ENCODE measurements around the gene PINLYP. TPM values are rescaled to one million over a fixed set of nuclear protein-coding genes. Genes with fewer than 3 reads are reported as not detected.

Gene PINLYP
- total and polyA plus RNA-seq, 7 donors, result 0.66 to 1.3 (median 0.88) TPM; not detected in 1

DNA sequence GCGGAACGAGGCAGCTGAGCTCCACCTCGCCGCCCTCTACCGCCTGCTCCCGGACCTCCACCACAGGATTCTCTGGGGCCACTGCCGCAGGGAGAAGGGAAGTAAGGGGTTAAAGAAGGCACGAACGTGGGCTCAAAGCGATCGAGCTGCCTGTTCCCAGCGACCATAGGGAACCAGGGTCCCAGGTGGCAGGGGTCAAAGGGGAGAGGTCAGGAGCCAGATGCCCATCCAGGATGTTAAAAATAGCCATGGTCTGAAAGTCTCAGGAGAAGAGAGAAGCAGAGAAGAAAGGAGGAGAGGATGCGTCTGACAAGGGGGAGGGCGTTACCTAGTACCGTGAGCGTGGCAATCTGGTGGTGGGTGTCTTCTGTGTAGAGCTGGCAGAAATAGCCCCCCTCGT, 51.2 kb downstream of the PINLYP start:
- Histone ChIP-seq H3K9me3 (no peaks in the 10 kb centered on the region), H3K27me3 (ENCODE audit: insufficient read depth in 3 of 3, low read length in 2 of 3) (no peaks in the 10 kb centered on the region), H3K36me3 (ENCODE audit: insufficient read depth in 1 of 2, low read depth in 1 of 2) (no peaks in the 10 kb centered on the region), H3K27ac (no peak overlapping the region), H3K4me3 (no peak overlapping the region), H3K4me1 (peaks cover 3% of the 10 kb centered on the region)
- intact Hi-C loops (cut with DNase I), result no loop called here
- 53 to 61% (median 61%) methylated on average over 17 of the region's 17 CpGs for WGBS, 3 donors
- ATAC-seq (no peak), DNase-seq (no peak)
- TF ChIP-seq, protein P1, sequence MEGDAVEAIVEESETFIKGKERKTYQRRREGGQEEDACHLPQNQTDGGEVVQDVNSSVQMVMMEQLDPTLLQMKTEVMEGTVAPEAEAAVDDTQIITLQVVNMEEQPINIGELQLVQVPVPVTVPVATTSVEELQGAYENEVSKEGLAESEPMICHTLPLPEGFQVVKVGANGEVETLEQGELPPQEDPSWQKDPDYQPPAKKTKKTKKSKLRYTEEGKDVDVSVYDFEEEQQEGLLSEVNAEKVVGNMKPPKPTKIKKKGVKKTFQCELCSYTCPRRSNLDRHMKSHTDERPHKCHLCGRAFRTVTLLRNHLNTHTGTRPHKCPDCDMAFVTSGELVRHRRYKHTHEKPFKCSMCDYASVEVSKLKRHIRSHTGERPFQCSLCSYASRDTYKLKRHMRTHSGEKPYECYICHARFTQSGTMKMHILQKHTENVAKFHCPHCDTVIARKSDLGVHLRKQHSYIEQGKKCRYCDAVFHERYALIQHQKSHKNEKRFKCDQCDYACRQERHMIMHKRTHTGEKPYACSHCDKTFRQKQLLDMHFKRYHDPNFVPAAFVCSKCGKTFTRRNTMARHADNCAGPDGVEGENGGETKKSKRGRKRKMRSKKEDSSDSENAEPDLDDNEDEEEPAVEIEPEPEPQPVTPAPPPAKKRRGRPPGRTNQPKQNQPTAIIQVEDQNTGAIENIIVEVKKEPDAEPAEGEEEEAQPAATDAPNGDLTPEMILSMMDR (IDR thresholded peaks at IDR 0.05), result no peak

DNA sequence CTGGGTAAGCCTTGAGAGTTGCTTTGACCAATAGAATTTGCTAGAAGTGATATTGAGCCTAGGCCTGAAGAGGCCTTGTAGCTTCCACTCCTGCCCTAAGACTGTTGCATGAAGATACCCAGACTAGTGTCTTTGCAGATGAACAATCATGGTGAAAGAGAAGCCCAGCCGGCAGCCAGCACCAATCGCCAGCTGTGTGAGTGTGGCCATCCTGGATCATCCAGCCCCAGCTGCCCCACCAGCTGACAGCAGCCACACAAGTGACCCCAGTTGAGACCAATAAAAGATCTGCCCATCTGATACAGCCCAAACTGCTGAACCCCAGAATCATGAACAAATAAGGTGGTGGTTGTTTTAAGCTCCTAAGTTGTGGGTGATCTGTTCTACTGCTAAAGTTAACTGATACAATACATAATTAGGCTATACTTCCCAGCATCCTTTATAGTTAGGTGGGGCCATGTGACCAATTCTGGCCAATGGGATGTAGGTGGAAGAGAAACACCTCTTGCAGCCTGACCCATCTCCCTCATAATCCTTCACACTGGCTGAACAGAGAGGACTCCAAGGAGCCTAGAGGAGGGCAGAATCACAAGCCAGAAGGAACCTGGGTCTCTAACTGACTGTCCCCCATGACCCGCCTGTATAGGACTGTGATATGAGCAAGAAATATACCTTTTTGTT, 53.2 kb downstream of the PINLYP start:
- Histone ChIP-seq H3K27me3 (ENCODE audit: insufficient read depth in 3 of 3, low read length in 2 of 3) (no peaks in the 10 kb centered on the region), H3K36me3 (ENCODE audit: insufficient read depth in 1 of 2, low read depth in 1 of 2) (no peaks in the 10 kb centered on the region), H3K4me1 (peaks cover 3% of the 10 kb centered on the region), H3K9me3 (no peaks in the 10 kb centered on the region), H3K4me3 (no peak overlapping the region), H3K27ac (no peak overlapping the region)
- ATAC-seq (no peak), DNase-seq (no peak)
- WGBS, 3 donors, result 56 to 73% (median 62%) methylated on average over 3 of the region's 3 CpGs
- TF ChIP-seq, protein P1 (IDR thresholded peaks at IDR 0.05), result no peak
- intact Hi-C loops (cut with DNase I), result no loop called here

DNA sequence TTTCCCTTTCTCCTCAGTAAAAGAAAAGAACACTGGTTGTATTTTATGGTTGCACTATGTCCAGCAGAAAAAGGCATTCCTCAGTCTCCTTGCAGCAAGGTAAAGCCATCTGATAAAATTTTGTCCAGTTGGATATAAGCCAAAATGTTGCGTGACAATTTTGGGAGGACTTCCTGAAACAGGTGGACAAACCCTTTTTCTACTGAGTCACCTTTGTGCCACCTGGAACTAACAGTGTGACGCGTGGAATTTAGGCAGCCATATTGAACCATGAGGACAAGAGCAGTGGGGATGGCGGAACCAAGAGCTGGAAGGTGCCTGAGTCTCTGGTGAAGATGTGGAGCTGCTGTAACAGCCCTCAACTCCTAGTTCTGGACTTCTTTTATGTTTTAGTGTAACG, 55.9 kb downstream of the PINLYP start:
- intact Hi-C loops (cut with DNase I), result no loop called here
- DNase-seq (no peak), ATAC-seq (no peak)
- H3K36me3 ChIP-seq (ENCODE audit: insufficient read depth in 1 of 2, low read depth in 1 of 2), result no peaks in the 10 kb centered on the region
- H3K9me3 ChIP-seq, result no peaks in the 10 kb centered on the region
- H3K4me1 ChIP-seq, result no peaks in the 10 kb centered on the region
- no peak overlapping the region for H3K27ac ChIP-seq
- 81 to 95% (median 85%) methylated on average over 5 of the region's 5 CpGs for WGBS, 3 donors
- no peaks in the 10 kb centered on the region for H3K27me3 ChIP-seq (ENCODE audit: insufficient read depth in 3 of 3, low read length in 2 of 3)
- no peak overlapping the region for H3K4me3 ChIP-seq
- TF ChIP-seq, protein P1 (IDR thresholded peaks at IDR 0.05), result no peak

Other genes with a start within 250 kb of the PINLYP start
- gene CD177, start 222.1 kb upstream of the PINLYP start, total RNA-seq, result 1 to 10 TPM in 1 of 4 donors, under 1 TPM in 2, not detected in 1; 0.16 to 1.1 (median 0.34) TPM
- gene CD177, start 222.1 kb upstream of the PINLYP start, polyA plus RNA-seq, result under 1 TPM in 2 of 3 donors, not detected in 1; 0.03 to 0.04 TPM
- gene TEX101, start 160.9 kb upstream of the PINLYP start, total RNA-seq, result not detected
- gene TEX101, start 160.9 kb upstream of the PINLYP start, polyA plus RNA-seq, result not detected
- gene LYPD3, start 110.2 kb upstream of the PINLYP start, total RNA-seq, result not detected
- under 1 TPM in 2 of 3 donors, not detected in 1; 0.12 to 0.26 TPM for gene LYPD3, start 110.2 kb upstream of the PINLYP start, polyA plus RNA-seq
- gene PHLDB3, start 71.1 kb upstream of the PINLYP start, total RNA-seq, result 1 to 10 TPM; 3.1 to 5.7 (median 4.5) TPM
- gene PHLDB3, start 71.1 kb upstream of the PINLYP start, polyA plus RNA-seq, result 1 to 10 TPM; 2.0 to 4.7 (median 3.2) TPM
- 10 to 100 TPM; 13.0 to 20.9 (median 16.6) TPM for gene ETHE1, start 48.6 kb upstream of the PINLYP start, total RNA-seq
- 10 to 100 TPM; 18.5 to 22.8 (median 20.3) TPM for gene ETHE1, start 48.6 kb upstream of the PINLYP start, polyA plus RNA-seq
- 1 to 10 TPM in 3 of 4 donors, under 1 TPM in 1; 0.40 to 1.6 (median 1.2) TPM for gene ZNF575, start 42.6 kb upstream of the PINLYP start, total RNA-seq
- 1 to 10 TPM in 1 of 3 donors, under 1 TPM in 2; 0.23 to 1.1 (median 0.35) TPM for gene ZNF575, start 42.6 kb upstream of the PINLYP start, polyA plus RNA-seq
- 10 to 100 TPM; 12.7 to 22.1 (median 14.8) TPM for gene XRCC1, start 274 bp upstream of the PINLYP start, total RNA-seq
- gene XRCC1, start 274 bp upstream of the PINLYP start, polyA plus RNA-seq, result 10 to 100 TPM; 13.5 to 21.6 (median 14.1) TPM
- 10 to 100 TPM; 16.3 to 26.9 (median 22.4) TPM for gene IRGQ, start 20.3 kb downstream of the PINLYP start, total RNA-seq
- gene IRGQ, start 20.3 kb downstream of the PINLYP start, polyA plus RNA-seq, result 10 to 100 TPM in 2 of 3 donors, 1 to 10 TPM in 1; 5.5 to 23.3 (median 11.9) TPM
- 10 to 100 TPM; 10.3 to 16.2 (median 15.9) TPM for gene ZNF576, start 20.8 kb downstream of the PINLYP start, total RNA-seq
- gene ZNF576, start 20.8 kb downstream of the PINLYP start, polyA plus RNA-seq, result 10 to 100 TPM; 14.6 to 22.7 (median 22.4) TPM
- under 1 TPM in 3 of 4 donors, not detected in 1; 0.12 to 0.34 (median 0.19) TPM for gene SRRM5, start 36.3 kb downstream of the PINLYP start, total RNA-seq
- gene SRRM5, start 36.3 kb downstream of the PINLYP start, polyA plus RNA-seq, result 1 to 10 TPM in 1 of 3 donors, under 1 TPM in 2; 0.10 to 1.1 (median 0.52) TPM
- 10 to 100 TPM; 17.2 to 39.0 (median 28.0) TPM for gene ZNF428, start 43.8 kb downstream of the PINLYP start, total RNA-seq
- 10 to 100 TPM; 12.4 to 33.5 (median 27.5) TPM for gene ZNF428, start 43.8 kb downstream of the PINLYP start, polyA plus RNA-seq
- 10 to 100 TPM in 1 of 4 donors, 1 to 10 TPM in 3; 4.4 to 10.6 (median 5.0) TPM for gene CADM4, start 64.0 kb downstream of the PINLYP start, total RNA-seq
- gene CADM4, start 64.0 kb downstream of the PINLYP start, polyA plus RNA-seq, result 1 to 10 TPM; 1.8 to 4.7 (median 3.1) TPM
- 1 to 10 TPM; 1.8 to 6.1 (median 3.9) TPM for gene PLAUR, start 94.4 kb downstream of the PINLYP start, total RNA-seq
- gene PLAUR, start 94.4 kb downstream of the PINLYP start, polyA plus RNA-seq, result 1 to 10 TPM; 1.0 to 9.7 (median 2.5) TPM
- gene IRGC, start 140.3 kb downstream of the PINLYP start, total RNA-seq, result not detected
- not detected for gene IRGC, start 140.3 kb downstream of the PINLYP start, polyA plus RNA-seq
- 10 to 100 TPM; 11.6 to 27.1 (median 15.1) TPM for gene SMG9, start 179.2 kb downstream of the PINLYP start, total RNA-seq
- gene SMG9, start 179.2 kb downstream of the PINLYP start, polyA plus RNA-seq, result 10 to 100 TPM; 10.1 to 29.1 (median 13.7) TPM
- under 1 TPM; 0.26 to 0.89 (median 0.40) TPM for gene KCNN4, start 205.2 kb downstream of the PINLYP start, total RNA-seq
- under 1 TPM; 0.09 to 0.43 (median 0.21) TPM for gene KCNN4, start 205.2 kb downstream of the PINLYP start, polyA plus RNA-seq
- gene LYPD5, start 226.6 kb downstream of the PINLYP start, total RNA-seq, result under 1 TPM; 0.23 to 0.79 (median 0.58) TPM
- gene LYPD5, start 226.6 kb downstream of the PINLYP start, polyA plus RNA-seq, result under 1 TPM; 0.22 to 0.27 (median 0.26) TPM